NCI-H82 (cell line): ENCODE measurements around the gene HPS4.

Source experiments
- DNase-seq: peaks from one replicate; lab custom pipeline; 2025; lab: John Stamatoyannopoulos, UW

Gene HPS4

DNA sequence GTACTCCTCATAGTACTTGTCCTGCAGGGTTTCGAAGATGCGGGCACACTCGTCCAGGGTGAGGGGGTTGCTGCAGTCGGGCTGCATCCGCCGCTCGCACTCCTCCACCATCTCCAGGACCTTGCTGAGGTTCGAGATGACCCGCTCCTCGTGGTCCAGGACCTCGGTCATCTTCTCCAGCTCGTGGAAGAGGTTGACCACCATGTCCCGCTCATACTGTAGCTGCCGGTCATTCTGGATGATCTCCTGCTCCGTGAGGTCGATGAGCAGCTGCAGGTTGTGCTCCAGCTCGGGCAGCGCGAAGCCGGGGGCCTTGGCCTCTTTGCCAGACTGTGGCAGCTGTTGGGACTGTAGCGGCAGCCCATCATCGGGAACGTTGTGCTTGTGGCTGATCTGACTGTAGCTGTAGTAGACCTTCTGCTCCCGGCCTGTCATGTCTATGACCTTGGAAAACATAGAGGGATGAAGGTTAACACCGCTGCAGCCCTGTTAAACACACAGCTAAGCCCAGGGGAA, 15.7 kb upstream of the HPS4 start:
- no peak for DNase-seq

DNA sequence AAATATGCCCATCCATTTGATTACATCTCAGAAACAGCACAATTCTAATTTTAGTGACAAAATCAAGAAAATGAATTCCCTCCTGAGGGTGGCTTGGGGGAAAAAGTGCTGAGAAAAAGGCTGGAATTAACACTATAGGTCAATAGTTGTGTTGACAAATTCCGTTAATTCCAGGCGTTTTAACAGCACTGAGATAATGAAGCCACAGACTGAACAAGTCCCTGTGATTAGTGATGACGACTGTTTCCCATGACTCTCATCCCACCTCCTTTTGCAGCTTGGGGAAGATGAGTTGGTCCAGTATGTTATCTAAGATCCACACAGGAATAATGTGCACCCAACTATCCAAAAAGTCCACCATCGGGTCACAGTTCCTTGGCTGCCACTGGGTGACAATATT, 12.9 kb upstream of the HPS4 start:
- no peak for DNase-seq

- no peak for DNase-seq
Observed at GRCh38 chr22:26494506-26494905, 10.9 kb upstream of the HPS4 start.

DNA sequence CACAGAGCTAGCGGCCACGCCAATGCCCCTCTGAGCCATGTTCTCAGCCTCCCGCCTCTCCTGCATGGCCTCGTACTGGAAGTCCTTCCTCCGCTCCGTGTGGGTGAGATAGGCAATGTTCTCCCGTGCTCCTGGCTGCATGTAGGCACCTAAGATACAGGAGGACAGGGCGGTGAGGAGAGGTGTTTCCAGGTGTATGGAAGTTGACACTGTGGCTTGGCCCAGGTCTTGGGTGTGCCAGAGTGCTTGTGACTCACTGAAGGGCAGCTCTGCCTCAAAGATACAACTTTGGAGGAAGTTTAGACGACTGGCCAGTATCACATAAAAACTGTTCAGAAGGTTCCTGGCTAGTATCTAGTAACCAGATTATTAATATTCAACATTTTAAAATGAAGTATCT, 8.6 kb upstream of the HPS4 start:
- DNase-seq: no peak

- no peak for DNase-seq
Observed at GRCh38 chr22:26489447-26490036, 6.0 kb upstream of the HPS4 start.

DNA sequence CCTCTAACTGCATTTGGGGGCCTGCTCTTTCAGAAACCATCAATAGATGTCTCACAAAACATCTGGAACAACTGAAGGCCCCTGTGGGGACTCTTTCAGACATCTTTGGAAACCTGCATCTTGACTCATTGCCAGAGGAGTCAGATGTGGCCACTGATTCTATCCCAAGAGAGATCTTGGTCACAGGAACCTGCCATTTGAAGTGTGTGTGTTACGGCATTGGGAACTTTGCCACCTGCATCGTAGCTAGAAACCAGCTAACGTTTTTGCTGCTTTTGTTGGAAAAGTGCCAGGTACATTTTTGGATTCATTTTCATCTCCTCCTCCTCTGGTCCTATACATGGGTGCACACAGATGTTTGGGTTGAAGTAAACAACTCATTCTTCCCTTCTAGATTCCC, 4.4 kb upstream of the HPS4 start:
- DNase-seq: no peak

DNA sequence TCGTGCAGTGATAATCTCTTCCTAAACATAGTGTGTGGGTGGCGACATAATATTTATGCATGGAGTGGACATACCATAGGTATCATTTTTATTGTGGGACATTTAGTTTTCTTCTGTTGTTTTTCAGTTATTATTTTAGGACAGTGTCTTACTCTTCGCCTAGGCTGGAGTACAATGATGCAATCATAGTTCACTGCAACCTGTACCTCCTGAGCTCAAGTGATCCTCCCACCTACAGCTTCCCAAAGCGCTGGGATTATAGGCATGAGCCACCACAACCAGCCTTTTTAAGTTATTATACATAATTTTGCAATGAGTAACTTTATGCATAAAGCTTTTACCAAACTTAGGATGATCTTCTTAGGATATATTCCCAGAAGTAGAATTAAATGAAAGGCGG, 2.8 kb upstream of the HPS4 start:
- DNase-seq: no peak

DNA sequence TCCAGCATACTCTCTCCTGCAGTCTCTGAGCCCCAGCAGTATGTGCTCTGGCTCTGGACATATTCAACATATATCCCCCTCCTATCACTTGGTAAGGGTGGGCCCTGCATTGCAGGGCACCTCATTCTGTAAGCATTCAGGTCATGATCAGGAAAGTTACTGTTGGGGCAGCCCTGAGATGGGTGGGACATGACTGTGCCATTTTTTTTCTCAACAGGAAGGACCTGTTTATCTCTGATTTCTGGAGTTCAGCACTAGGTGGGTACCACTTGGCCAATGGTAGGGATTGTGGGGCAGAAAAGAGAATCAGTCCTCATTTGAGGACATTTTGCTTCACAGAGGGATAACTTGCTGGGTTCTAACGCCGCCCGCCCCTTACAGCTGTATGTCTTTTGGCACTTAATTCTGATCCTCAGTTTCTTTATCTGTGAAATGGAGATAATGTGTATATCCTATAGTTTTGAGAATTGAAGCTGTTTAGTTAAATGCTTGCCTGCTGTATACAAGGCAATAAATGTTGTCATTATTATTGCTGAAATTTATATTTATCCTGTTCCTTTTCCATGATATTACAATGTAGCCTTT, 2.3 kb upstream of the HPS4 start:
- no peak for DNase-seq

- DNase-seq: no peak
Observed at GRCh38 chr22:26485013-26485412, 1.4 kb upstream of the HPS4 start.

DNA sequence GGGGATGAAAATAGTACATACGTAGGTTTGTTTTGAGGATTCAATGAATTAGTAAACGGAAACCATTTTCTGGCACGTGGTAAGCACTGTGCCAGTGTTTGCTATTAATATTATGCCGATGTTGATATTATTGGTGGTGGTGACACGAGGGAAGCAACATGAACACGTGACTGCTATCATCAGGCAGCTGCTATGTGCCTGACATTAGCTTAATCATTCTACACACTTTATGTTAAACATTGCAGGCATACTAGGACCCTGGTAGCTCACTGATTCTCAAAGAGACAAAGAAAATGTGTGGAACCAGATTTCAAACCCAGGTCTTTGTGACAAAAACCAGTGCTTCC, 750 bp upstream of the HPS4 start:
- DNase-seq: no peak

- no peak for DNase-seq
Observed at GRCh38 chr22:26483043-26483438, 542 bp downstream of the HPS4 start.

- DNase-seq: no peak
Observed at GRCh38 chr22:26482161-26482560, 1.4 kb downstream of the HPS4 start.

- DNase-seq: no peak
Observed at GRCh38 chr22:26481694-26482093, 1.9 kb downstream of the HPS4 start.

- DNase-seq: peak; percentile 72
Observed at GRCh38 chr22:26481112-26481693, 2.4 kb downstream of the HPS4 start.

GRCh38 chr22:26480611-26480932, 3.0 kb downstream of the HPS4 start:
- peak; percentile 18 for DNase-seq

DNA sequence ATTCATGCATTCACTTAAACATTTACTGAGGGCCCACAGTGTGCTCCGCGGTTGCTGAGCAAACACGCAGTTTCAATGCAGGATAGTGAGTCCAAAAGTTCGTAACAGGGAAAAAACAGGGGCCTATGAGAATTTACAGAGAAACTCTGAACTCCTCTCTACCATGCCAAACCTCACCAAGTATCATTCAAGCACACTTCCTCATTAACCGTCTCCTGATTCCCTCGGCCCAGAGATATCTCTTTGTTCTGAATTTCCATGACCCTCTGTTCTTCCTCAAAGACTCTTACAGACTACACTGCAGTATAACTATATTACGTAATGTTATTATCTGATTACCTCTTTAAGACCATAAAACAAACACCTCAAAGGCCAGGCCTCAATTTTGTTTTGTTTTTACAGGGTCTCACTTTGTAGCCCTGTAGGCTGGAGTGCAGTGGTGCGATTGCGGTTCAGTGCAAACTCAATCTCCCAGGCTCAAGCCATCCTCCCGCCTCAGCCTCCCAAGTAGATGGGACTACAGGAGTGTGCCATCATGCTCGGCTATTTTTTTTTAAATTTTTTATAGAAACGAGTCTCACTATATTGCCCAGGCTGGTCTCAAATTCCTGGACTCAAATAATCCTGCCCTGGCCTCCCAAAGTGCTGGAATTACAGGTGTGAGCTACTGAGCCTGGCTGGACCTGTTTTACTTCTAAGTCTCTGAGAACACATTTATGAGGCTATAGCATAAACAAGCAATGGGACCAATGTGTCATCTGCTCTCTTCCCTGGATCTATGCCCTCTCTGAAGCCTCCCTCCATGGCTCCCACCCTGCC, 3.6 kb downstream of the HPS4 start:
- peak; percentile 56 for DNase-seq

DNA sequence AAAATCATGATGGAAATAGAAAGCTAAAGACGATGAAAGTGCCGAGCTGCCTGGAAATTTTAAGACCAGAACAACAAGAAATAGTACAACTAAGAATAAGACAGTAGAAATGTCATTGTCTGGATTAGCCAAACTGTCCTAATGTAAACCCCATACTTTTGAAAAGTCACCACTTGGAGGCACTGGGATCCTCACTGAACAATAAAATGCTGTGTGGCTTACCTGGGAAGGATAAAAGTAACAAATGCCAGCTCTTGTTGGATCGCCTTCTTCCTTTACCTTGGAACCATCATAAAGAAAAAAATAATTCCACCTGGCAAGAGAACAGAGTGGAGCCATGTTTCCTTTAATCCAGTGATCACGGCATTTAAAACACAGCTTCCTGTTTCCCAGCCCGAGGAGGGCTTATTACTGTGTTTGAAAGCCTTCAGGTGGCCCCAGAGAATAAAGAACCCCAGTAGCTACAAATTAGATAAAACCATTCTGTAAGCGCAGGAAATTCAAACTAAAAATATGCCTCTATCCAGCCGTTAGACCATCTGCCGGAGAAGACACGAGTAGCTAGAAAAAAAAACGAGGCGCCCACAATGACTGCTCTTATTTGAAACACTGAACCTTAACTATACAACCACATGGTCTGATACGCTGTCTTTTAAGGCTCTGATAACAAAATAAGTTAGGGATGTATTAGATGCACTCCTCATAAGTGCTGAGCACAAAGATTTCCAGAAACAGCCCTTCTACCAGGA, 4.4 kb downstream of the HPS4 start:
- DNase-seq: peak; percentile 60

- DNase-seq: peak; percentile 75
Observed at GRCh38 chr22:26477341-26477731, 6.2 kb downstream of the HPS4 start.

DNA sequence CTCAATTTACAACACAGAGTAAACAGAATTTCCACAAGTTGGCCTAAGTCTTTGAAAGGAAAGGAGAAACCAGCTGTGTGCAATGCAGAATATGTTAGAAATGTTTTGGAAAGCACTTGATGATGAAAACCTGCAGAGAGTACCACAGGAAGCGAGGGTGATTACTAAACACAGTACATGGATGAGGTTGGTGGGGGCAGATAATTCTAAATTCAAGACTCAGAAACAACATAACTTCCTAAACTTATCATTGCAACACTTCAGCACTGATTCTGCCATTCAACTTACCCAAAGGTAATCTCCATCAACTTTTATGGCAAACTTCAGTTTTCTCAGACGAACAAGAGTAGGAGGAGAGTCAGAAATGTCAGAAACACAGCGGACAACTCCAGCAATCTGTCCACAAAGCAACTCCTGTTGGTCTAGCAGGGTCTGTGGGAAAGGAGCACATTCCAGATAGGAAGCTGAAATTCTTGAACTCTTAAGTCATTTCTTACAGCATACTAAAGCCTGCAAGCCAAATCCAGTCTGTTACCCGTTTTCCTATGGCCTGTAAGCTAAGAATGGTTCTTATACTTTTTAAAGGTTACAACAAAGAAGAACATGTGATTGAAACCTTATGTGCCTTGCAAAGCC, 6.8 kb downstream of the HPS4 start:
- DNase-seq: no peak

DNA sequence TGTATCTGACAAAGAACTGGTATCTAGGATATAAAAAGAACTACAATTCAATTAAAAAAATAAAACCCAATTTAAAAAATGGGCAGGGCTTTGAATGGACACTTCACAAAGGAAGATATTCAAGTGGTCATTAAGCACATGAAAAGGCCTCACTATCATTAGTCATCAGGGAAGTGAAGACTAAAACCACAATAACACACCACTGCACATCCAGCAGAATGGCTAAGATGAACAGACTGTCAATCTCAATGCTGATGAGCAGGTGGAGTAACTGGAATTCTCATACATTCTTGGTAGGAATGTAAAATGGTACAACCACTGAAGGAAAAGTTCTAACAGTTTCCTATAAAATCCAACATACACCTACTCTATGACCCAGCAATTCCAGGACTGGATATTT, 8.9 kb downstream of the HPS4 start:
- no peak for DNase-seq

DNA sequence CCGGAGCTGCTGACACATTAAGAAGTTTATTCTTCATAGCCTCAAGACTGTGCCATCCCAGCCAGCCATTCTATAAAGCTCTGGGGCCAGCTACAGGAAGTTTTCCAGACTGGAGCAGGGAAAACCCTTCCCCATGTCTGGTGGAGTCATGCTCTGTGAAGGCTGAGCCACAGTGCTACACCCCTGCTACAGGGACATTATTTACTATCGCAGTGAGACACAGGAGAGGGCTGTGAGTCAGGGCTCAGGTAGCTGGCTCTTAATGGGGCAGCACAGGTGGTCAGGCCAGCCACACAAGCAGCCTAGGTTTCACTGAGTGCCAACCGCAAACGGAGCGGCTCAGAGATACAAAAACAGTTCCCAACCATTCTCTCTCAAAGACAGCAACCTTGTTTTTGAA, 12.1 kb downstream of the HPS4 start:
- DNase-seq: no peak

- no peak for DNase-seq
Observed at GRCh38 chr22:26470807-26471206, 12.8 kb downstream of the HPS4 start.
